Stimulated activated CD8-positive, alpha-beta memory T cell treated with anti-CD3 and anti-CD28 coated beads, Interleukin-4, amount 100 ng/mL, for 4 hours (primary cell): ENCODE measurements around the gene CTDP1.
"Not testable (repeated sequence)": the region's sequence is repeated elsewhere in the genome, so short reads cannot be mapped to it uniquely, and the experiment has no call there.

Experiments used
- DNase-seq, 2 donors: peaks; one replicate each; pipeline ENCODE4 v3.0.0-alpha.2; 2020; ENCODE audit warnings: low read depth in 2 of 2, low spot score in 1 of 2

CTDP1 gene

DNA sequence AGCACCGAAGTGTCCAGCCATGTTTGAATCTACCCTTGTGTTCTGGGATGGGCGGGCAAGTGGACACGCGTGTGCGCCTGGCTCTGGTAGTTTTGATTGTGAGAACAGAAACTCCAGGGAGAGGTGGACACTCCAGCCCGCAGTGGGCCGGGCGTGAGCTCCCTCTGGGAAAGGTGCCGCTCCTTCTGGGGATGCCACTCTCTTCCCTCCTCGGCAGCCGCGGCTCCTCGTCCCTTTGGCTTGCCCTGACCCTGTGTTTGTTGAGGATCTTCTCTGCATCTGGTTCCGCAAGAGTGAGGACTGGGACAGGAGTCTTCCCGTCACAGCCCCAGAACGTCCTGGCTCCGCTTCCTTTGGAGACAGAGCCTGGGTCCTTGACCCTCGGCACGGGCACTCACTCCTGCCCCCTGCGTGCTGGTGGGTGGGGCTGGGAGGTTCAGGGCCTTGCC lies 1.3 kb downstream of the CTDP1 start:
- no peak for DNase-seq

DNA sequence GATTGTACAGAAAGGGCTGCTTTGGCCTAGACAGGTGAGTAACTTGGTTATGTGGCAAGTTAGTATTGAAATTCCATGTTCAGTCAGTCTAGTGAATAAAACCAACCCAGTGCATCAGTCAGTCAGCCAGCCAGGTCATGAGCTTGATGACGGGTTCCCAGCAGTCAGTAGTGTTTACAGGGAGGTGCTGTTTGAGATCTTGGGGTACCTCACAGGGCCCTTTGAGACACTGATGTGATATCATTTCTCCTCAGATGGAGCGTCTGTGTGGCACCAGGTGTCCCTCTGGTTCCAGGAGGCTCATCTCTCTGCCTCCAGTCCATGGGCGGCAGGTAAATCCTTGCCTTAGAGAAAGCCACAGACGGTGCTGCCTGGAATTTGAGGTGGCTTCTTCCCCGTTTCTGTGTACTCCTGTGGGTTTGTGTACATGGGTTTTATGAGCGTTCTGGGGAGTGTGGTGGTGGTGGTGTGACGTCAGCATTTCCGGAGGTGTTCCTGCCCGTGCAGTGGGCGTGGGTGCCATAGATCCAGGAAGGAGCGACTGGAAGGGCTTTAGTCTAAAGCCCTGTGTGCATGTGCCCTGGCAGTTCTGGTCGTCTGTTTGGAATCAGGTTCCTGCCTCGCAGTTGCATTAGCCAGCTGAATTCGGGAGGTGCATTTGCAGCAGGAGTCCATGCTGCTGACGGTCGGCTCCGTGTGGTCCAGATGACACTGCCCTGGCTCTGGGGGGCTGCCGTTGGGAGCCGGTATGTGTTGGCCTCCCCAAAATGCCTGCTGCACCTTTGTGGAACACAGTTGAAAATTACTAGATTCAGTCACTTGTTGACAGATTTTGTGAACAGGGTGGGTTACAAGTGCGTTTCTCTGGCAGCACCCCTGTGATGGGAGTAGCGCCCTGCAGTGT lies 2.1 kb downstream of the CTDP1 start:
- DNase-seq = peak in 1 of 2 donors; percentile 33

DNA sequence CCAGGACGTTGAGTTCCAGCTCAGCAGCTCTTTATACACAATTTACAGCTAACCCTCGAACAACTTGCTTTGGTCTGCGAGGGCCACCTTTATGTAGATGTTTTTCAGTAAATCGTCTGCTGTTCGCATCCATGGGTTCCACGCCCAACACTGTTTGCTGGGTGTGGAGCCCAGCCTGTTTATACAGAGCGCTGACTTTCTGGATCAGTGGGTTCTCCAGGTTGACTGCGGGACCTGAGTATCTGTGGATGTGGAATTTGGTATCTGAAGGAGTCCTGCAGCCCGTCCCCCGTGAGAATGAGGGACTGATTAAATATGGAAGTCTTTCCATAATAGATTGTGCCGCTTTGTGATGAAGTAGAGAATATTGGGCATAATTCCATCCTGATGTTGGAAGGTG lies 2.9 kb downstream of the CTDP1 start:
- no peak for DNase-seq

DNA sequence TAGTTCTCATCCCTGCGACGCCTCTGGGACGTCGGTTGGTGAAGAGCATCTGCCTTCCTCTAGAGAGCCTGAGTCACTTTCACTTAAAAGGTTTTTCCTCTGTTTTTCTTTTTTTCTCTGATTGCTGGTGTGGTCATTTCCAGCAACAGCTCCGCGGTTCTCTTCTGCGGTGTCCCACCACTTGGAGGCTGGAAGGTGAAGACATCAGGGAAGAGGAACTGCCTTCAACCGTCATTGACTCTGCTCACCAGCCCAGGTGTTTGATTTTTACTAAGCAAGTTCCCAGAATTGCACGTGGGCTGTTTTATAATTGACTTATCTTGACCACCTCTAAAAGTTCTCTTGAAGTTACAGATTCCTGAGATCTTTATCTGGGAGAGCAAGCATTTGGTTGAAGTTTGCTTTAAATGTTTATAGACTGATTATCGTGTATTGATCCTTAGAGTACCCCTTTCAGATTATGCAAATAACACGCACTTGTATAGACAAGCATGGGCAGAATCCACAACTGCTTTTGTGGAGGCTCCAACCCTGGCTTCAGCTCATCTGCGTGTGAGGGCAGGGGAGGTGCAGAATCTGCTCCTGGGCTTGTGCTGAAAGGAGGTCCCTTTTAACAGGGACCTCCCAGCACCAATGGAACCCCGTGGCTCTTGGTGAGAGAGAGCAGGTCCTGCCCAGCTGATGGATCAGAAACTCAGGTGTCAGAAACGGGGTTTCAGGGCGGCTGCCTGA lies 3.5 kb downstream of the CTDP1 start:
- DNase-seq = no peak

DNA sequence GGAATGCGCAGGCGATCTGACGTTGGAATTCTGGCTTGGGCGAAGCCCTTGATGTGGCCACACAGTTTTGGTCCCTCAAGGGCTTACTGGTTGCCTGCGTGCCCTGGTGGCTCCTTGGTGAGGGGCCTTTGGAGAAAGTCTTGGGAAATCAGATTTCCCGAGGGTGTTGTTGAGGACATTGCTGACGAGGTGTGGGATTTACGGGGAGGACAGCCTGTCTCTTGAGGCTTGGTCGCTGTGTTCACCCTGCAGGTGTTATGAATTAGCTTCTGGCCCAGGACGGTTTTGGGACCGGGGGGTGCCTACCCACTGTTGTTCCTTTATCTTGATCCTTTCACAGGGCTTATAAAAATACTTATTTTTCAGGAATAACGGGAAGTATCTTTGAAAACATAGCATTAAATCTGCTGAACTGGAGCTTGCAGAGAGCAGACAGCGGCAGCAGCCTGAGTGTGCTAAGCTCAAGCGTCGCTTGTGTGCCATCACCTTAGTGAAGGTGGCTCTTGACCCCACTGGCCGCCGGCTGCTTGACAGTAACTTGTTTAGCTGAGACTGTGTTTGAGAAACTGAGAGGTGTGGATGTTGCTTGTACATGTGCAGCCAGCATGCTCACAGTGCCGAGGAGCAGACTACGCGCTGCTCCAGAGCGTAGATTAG lies 4.2 kb downstream of the CTDP1 start:
- no peak for DNase-seq

DNA sequence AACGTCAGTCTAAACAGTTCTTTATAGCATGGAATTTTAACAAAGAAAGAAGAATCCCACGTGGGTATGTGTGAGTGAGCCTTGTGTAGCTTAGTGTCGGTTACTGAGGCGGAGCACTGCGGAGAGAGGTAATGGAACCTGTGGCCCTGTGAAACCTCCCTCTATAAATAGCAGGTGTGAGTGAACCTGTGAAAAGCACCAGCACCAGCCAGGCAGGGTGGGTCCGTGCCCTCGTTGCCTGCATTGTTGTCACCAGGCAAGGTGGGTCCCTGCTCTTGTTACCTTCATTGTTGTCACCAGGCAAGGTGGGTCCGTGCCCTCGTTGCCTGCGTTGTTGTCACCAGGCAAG lies 4.7 kb downstream of the CTDP1 start:
- no peak for DNase-seq

DNA sequence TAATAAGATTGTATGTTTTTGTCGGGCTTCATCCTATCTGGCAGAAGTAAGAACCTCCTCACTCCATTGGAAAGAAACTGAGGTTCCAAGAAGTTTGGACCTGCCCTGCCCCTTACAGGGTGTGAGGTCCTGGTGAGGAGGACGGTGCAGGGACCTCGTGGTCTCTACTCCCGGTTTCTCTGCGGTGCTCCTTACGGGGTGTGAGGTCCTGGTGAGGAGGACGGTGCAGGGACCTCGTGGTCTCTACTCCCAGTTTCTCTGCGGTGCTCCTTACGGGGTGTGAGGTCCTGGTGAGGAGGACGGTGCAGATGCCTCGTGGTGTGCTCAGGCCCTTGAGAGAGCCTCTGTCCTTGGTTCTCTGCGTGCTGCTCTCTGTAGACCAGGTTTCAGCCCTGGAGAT lies 5.2 kb downstream of the CTDP1 start:
- DNase-seq = no peak

DNA sequence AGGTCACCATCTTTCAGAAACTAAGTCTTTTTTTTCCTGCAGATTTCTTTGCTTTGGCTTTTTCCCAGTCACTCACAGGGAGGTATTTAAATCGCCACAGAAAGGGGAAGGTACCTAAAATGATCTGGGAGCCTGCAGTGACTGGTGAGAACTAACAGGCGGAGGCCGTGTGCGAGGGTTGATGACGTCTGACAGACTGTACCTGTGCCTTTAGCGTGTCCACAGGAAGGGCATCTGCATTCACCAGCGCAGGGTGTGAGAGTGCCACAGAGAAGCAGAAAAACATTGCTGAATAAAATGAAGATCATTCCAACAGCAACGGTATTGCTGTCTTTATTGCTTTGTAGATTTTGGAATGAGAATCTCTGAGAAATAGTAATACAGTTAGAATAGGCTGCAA lies 5.7 kb downstream of the CTDP1 start:
- no peak for DNase-seq

DNA sequence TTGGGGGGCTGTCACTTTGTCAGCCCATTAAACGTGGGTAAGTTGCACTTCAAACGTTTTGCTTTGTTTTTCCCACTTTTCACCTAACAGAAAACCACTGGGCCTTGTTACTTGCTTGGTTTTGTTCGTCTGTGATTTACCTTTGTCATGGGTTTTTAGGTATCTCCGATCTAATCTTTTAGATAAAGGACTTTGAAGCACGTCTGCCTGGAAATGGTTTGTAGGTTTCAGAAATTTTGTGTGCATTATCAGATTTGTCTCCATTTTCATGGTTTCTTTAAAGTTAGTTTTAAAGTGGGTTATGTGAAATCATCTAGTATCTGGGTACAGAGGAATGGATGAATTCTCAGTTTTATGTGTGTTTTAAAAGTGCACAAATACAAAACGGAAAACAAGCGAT lies 6.4 kb downstream of the CTDP1 start:
- DNase-seq = no peak

DNA sequence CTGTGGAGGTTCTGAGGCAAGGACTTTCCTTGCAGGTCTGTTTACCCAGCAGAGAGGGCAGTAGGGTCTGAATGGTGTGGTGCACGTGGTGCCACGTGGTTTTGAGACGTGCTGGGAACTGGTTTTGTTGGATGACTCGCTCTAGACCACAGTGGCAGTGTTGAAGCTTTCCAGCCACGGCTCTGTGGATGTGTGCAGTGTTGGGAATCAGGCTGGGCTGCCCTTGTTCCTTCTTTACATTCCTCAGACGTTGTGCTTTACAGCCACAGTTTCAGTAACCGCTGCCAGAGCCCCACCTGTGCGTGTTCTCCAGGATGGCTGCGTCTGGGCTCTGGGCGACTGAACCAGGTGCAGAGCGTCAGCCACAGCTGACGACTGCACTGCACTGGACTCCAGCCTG lies 8.2 kb downstream of the CTDP1 start:
- DNase-seq = no peak

DNA sequence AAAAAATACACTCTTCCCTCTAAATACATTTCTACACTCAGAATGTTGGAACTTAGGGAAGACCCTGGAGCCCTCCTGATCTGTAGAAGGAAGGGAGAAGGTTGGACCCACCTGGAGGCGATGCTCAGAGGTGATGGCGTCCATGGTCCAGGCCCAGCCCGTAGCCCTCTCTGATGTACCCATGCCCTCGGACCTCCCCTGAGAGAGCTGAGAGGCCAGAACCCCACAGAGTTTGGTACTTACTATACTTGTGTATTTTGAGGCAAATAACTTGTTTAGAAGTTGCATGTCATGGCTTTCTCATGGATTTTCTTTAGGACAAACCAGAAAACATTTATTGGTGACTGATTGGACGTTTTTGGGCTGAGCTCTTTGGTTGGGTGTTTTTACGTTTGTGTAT lies 10.5 kb downstream of the CTDP1 start:
- no peak for DNase-seq

DNA sequence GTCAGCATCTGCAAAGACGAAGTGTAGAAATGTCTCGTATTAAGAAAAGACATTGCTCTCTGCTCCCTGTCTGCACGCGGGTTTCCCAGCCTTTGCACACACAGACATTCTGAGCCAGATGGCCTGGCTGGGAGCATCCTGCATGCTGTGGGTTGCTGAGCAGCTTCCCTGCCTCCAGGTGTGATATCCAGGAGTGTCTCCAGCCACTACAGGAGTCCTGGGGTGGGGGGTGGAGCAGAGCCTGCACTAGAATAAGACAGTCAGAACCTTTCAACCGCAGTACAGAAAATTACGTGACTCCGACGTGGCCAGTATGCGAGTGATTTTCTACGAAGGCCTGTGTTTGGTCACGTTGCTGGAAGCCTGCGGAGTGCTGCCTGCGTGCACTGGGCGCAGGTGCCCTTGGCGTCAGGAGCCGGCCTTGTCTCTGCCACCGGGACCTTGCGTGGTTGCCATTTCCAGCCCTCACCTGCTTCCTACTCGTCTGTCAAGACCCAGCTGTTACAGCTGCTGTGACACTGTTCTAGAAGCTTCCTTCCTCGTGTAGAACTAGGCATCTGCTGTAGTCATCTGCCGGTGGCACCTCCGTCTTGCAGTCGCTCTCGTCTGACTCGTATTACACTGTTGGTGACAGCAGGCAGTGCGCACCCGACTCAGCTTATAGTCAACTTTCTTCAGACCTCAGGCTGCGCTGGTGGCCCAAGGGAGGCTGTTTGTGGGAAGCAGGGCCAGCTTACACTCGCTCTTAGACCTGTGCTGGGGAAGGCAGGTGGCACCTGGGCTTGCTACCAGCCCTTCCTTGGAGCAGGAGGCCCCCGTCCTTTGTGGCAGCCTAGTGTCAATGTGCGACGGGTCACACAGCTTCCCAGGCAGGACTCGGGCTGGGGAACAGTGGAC lies 11.2 kb downstream of the CTDP1 start:
- no peak for DNase-seq

DNA sequence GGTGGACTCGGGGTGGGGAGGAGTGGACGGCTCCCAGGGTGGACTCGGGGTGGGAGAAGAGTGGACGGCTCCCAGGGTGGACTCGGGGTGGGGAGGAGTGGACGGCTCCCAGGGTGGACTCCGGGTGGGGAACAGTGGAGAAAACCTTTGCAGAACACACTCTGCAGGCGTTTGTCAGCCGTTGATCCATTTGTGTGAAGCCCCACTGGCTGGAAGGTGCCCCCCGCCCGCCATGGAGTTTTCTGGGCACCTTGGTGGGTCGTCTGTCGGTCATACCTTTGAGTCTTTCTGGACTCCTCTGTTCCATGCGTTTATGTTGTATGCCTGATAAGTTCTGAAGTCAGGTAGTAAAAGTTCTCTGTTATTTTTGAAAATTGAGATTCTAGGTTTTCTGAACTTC lies 12.5 kb downstream of the CTDP1 start:
- DNase-seq = no peak

DNA sequence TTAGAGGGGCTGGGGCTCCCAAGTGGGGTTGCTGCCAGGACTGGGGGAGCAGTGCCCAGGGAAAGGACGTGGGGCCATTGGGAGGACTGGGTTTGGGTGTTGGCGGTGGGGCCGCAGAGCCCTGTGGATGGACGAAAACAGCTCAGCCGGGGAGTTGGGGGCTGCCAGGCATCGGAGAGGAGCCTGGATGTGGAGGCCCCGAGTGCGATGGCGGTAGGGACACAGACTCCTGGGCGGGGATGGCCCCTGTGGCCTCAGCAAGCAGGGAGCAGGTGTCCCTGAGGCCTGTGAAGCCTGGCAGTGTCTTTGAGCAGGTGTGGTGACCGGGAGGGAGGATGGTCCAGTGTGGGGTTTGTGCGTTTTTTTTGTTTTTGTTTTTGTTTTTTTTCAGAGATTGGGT lies 13.3 kb downstream of the CTDP1 start:
- no peak for DNase-seq

DNA sequence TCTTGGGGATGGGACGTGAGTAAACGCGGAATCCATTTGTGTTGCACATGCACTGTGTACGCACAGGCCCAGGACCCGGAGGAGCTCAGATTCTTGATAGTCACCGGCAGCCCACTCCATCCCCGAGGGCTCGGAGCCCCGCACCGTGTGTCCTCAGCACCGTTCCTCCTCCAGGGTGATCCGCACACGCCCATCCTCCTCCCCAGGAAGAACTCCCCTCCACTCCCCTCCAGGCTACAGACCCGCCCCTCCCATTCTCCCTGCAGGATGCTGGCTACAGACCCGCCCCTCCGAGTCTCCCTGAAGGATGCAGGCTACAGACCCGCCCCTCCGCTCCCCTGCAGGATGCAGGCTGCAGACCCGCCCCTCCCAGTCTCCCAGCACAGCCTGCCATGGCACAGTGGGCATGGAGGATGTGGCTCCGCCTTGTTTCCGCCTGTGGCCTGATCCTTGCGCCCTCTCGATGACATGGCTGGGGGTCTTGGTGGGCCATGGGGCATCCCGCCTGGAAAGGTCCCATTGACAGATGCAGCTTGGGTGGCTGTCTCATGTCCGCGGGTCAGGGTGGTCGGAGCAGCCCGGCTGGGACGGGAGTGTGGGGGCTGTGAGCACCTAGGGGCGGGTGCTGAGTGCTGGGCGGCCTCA lies 14.1 kb downstream of the CTDP1 start:
- no peak for DNase-seq

DNA sequence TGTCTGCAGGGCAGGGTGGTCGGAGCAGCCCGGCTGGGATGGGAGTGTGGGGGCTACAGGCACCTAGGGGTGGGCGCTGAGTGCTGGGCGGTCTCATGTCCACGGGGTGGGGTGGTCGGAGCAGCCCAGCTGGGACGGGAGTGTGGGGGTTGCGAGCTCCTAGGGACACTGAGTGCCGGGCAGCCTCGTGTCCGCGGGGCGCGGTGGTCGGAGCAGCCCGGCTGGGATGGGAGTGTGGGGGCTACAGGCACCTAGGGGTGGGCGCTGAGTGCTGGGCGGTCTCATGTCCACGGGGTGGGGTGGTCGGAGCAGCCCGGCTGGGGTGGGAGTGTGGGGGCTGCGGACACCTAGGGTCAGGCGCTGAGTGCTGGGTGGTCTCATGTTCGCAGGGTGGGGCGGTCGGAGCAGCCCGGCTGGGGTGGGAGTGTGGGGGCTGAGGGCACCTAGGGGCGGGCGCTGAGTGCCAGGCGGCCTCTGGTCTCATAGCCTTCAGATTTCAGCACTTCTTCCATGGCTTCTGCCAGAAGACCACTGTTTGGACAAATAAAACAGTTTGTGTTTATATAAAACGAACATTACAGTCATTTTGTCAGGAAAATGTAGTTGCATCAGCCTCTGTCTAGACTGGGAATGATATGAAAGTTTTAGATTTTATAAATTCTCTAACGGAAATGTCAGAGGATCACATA lies 14.7 kb downstream of the CTDP1 start:
- not testable (repeated sequence) for DNase-seq

DNA sequence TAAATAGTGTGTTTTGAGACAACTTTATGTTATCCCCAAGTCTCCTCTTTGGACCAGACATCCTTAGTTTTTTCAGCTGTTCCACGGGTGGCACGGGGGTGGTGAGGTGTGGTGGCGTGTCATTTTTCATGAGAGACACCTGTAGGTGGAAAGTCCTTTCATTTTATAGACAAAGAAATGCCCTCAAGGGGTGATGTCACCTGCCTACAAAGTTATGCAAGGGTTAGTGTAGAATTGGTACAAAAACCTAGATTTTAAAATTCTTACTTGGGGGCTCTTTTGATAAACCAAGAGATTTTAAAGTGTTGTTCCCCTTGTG lies 15.3 kb downstream of the CTDP1 start:
- DNase-seq = no peak

DNA sequence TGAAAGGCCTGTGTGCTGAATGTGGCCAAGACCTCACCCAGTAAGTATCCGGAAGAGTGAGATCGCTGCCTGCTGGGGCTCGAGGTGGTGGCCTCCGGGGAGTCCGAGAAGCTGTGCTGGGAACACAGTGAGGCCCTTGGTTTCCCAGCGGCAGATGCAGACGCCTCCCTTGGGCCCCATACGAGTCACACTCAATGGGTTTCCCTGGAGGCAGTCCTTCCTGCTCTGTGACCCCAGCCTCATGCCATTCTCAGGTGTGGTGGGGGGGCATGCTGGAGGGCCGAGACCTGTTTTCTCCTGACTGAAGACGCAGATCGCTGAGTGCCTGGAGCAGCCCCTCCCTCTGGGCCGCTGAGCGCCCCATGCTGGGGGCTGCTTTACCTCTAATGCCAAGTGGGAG lies 15.7 kb downstream of the CTDP1 start:
- no peak for DNase-seq

DNA sequence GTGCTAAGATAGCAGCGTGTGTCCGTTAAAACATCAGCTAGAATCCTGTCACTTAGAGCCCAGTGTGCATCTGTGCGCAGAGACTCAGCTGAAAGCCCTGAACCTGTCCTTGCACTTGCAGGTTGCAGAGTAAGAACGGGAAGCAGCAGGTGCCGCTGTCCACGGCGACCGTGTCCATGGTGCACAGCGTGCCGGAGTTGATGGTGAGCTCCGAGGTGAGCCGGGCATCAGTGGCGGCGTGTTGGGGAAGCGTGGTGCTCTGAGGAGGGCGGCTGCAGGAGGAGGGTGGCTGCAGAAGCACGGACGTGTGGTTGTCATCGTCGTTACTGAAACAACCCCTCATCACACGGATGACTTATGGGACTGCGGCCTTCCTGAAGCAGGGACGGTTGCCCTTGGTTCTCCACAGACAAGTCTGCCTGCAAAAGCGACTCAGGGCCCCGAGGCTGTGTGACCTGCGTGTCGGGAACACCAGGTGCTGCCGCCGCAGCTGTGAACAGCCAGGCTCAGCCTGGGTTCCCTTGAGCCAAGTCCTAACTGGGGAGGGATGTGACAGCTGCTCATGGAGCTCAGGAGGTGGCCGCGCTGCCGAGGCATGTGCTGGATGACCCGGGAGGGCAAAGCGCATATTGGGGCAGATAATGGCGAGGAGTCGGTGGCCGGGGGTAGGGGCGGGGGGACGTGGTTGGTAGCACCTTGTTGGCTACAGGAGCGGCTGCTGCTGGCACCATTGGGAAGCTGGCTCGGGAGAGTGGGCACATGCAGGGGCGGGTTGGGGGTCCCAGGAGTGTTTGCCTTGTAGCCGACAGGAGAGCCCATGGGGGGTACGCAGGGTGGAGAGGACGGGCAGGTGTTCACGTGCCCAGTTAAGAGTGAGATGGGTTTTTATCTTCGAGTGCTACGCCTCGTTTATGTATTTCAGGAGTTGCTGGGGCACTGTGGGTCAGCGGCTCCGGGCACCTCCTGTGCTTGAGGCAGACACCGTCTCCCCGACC lies 16.6 kb downstream of the CTDP1 start:
- no peak for DNase-seq
